DMS79 treated with DMSO at 0.1 percent for 48 hours (cell line): ENCODE measurements around the gene SLC5A1.
"Not testable (repeated sequence)": the region's sequence is repeated elsewhere in the genome, so short reads cannot be mapped to it uniquely, and the experiment has no call there.

Experiments used
- DNase-seq: peaks from one replicate; lab custom pipeline; 2025; lab: John Stamatoyannopoulos, UW

Gene SLC5A1

DNA sequence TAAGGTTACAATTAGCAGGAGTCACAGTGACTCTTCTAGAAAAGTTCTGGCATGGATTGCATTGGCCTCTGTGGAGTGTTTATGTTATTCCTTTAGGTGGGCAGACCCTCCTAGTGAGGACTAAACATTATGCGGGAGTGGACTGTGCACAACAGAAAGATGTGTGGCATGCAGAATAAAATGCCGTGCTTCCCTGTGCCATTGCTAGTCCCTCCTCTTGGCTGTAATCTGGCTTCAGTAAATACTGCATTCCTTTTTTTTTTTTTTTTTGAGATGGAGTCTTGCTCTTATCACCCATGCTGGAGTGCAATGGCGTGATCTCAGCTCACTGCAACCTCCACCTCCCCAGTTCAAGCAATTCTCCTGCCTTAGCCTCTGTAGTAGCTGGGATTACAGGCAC is 45.0 kb downstream of the SLC5A1 start:
- DNase-seq, result no peak

DNA sequence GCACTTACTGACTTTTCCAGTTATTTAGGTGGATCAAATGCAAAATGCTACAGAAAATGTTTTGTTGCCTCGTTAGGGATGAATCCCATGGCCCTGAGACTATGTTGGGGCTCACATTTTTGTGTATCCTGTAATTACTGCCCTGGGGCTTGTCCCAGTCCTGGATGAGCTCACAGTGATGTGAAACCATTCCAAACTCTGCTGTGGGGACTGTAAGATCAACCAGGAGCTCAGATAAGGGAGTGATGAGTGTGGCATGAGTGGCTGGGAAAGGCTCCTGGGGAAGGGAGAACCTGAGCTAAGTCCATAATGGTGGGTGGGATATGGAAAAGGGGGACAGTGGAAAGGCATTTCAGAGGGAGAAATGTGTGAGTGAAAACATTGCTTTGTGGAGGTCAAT is 54.0 kb downstream of the SLC5A1 start:
- DNase-seq, result no peak

- no peak for DNase-seq
Measured at GRCh38 chr22:32097881-32098499, 54.9 kb downstream of the SLC5A1 start.

DNA sequence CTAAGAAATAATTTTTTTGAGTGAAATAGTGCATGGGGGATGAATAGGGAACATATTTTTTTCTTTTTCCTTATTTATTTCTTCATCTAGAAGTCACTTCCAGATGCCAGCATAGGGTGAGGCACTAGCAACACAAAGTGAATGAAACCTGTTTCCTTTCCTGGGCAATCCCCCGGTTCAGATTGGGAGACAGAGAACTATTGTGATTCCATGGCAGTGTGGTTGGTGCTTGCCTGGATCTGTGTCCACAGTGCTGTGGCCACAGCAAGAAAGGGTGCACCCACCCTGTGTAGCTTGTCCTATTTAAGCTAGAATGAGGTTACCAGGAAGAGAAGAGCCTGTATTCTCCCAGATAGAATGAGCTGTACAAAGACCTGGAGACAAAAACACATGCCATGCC is 57.6 kb downstream of the SLC5A1 start:
- DNase-seq, result no peak

- no peak for DNase-seq
Measured at GRCh38 chr22:32103658-32104315, 60.7 kb downstream of the SLC5A1 start.

DNA sequence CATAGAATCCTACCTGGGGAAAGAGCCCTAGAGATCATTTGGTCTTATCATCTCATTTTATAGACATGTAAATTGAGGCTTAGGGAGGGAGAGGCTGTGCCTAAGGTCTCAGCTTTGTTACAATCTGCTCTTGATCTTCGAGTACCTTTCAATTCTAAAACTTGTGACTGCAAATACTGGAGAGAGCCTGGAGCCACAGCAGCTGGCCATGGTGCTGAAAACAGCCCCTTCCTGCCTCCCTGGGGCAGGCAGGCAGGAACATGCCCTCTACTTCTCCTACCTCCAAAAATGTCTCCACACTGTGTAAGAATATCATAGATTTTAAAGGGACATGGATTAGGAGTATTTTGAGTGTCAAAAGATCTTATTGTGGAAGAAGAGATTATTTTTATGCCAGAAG is 63.9 kb downstream of the SLC5A1 start:
- no peak for DNase-seq

DNA sequence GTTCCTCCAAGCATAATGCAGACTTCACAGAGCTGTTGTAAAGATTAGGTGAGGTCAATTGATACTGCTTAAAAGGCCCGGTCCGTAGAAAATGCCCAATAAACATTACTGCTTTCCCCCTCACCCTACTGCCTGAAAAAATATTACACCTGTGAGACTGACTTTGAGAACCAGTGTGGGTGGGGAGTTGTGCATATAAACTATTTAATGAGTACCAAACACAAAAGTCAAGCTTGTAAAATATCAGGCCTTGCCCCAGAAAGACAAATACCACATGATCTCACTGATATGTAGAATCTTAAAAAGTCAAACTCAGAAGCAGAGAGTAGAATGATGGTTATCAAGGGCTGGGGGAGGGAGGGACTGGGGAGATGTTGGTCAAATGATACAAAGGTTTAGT is 69.3 kb downstream of the SLC5A1 start:
- no peak for DNase-seq

DNA sequence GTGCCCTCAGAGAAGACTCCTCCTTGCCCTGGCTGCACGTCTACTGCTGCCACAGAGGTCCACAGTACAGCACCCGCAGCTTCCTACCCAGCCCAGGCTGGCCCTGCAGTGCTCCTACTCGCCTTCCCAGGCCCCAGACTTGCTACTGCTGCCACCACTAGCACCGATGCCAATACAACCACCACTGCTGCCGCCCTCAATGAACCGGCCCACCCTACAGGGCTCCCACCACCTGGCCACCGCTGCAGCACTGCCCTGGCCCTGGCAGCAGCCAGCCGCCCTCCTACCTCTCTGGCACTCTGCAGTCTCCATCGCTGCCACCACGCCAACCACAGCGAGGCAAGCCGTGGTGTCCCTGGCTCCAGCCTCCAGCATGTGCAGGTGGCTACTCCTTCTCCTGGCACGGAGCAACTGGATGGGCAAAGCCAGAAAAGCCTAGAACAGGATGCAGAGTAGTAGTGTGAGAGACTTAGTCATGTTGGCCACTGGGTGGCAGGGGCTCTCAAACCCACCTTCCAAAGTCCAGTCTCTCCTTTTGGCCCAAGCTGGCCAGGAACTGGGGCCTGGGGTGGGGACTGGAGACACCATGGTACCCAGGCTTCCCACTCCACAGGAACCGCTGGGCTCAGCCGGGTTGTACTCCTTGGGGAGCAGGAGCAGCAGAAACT is 76.6 kb downstream of the SLC5A1 start:
- DNase-seq, result no peak

DNA sequence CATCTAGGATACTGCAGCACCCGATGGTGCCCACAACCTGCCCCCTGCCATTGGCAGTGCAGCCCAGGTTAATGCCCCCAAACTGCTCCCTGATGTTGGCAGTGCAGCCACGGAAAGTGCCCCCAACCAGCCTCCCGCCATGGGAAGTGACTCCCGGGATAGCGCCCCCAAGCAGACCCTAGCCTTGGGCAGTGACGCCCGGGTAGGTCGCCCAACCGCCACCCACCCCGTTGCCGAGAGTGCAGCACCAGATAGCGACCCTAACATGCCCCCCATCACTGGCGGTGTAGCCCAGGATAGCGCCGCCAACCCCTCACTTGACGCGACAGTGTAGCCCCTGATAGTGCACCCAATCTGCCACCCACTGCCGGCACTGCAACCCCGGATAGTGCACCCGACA is 77.5 kb downstream of the SLC5A1 start:
- no peak for DNase-seq

DNA sequence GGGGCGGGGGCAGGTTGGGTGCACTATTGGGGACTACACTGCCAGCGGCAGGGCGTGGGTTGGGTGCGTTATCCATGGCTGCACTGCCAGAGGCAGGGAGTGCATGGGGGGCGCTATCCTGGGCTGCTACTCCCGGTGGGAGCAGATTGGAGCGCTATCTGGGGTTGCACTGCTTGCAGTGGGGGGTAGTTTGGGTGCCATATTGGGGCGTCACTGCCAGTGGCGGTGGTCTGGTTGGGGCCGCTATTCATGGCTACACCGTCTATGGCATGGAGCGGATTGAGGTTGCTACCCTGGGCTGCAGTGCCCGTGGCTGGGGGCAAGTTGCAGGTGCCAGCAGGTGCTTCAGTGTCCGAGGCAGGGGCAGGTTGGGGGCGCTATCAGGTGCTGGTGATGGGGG is 79.8 kb downstream of the SLC5A1 start:
- no peak for DNase-seq

GRCh38 chr22:32123657-32124056 is 80.6 kb downstream of the SLC5A1 start:
- DNase-seq, result no peak

GRCh38 chr22:32127904-32128303 is 84.8 kb downstream of the SLC5A1 start:
- DNase-seq, result no peak

- DNase-seq, result no peak
Measured at GRCh38 chr22:32130464-32130863, 87.4 kb downstream of the SLC5A1 start.

GRCh38 chr22:32132126-32132525 is 89.1 kb downstream of the SLC5A1 start:
- no peak for DNase-seq

- DNase-seq, result no peak
Measured at GRCh38 chr22:32132783-32133182, 89.7 kb downstream of the SLC5A1 start.

- DNase-seq, result not testable (repeated sequence)
Measured at GRCh38 chr22:32134796-32135195, 91.7 kb downstream of the SLC5A1 start.

DNA sequence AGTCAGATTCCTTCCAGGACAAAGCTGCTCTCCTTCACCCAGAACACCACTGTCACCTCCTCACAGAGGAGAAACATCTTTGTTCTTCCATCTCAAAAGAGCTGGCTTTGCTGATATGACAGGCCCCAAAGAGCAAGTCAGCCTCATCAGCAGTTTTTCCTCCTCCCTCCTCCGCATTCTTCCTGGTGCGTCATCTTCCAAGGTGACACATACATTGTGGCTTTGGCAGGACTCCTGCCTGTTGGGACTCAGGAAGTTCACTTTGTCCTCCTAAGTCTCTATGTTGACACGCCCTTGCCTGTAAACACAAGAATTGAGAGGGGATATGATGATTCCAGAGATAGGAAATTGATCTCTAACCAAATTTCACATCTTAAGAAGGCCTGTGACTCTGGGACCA is 92.9 kb downstream of the SLC5A1 start:
- not testable (repeated sequence) for DNase-seq

GRCh38 chr22:32136881-32137280 is 93.8 kb downstream of the SLC5A1 start:
- not testable (repeated sequence) for DNase-seq

DNA sequence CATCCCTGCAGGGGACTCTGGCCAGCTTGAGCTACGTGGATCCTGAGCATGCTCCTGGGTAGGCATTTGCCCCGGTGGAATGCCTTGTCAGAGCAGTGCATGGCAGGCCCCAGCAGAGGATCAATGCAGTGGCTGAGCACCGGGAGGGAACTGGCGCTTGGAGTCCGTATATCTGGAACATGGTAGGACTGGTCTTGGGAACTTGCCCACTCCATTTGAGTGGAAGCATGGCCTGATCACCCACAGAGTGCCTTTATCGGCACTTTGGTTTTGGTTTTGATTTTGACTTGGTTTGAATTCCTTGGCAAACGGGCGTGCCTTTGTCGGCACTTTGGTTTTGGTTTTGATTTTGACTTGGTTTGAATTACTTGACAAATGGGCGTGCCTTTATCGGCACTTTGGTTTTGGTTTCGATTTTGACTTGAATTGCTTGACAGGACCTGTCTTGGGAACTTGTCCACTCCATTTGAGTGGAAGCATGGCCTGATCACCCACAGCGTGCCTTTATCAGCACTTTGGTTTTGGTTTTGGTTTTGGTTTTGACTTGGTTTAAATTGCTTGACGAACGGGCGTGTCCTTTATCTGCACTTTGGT is 94.8 kb downstream of the SLC5A1 start:
- DNase-seq, result peak; percentile 1

GRCh38 chr22:32138576-32138975 is 95.5 kb downstream of the SLC5A1 start:
- not testable (repeated sequence) for DNase-seq

- not testable (repeated sequence) for DNase-seq
Measured at GRCh38 chr22:32140688-32141087, 97.6 kb downstream of the SLC5A1 start.

- DNase-seq, result no peak
Measured at GRCh38 chr22:32142600-32142999, 99.5 kb downstream of the SLC5A1 start.
